ENCODE results near the gene SMS. TPM values are rescaled to one million over a fixed set of nuclear protein-coding genes. Genes with fewer than 3 reads are reported as not detected.

SMS gene
- total and polyA plus RNA-seq, 2 of the 4 experiments (the other 2 are of a cell fraction): 176 to 230 TPM

GRCh38 chrX:21974011-21974385 lies 33.5 kb downstream of the SMS start:
- Histone ChIP-seq H3K4me2 (ENCODE audit: low read depth, low read length) (no peak overlapping the region), H2AK5ac (ENCODE audit: low read depth, low read length) (no peak overlapping the region), H3K14ac (replicated peaks; ENCODE audit: low read depth, low read length) (no peak overlapping the region), H2BK5ac (ENCODE audit: low read depth, low read length, poor library complexity, severe bottlenecking) (peak overlapping the region; percentile 53), H3K4me1 (ENCODE audit: control insufficient read depth, insufficient read depth, low read length) (peaks cover 5% of the 10 kb centered on the region; the same call in 1 of the 2 replicates), H3K79me1 (ENCODE audit: low read depth in 1 of 2, low read length in 2 of 2) (peaks cover 0 to 24% of the 10 kb centered on the region in 2 experiments; a peak in 3 of 4 replicates), H4K91ac (ENCODE audit: insufficient read depth, low read depth, low read length) (no peak overlapping the region), H4K5ac (ENCODE audit: low read depth, low read length) (0 out of 2 replicates have a peak overlapping the region, but pooled peaks have one; percentile 12), H3K4me3 (ENCODE audit: insufficient read depth, low read depth, low read length) (no peak overlapping the region), H3K56ac (ENCODE audit: extremely low read depth, insufficient read depth, low read length) (no peak overlapping the region), H3K9ac (ENCODE audit: low read depth, low read length) (no peak overlapping the region), H3K27me3 (ENCODE audit: control insufficient read depth, insufficient read depth, low read length) (no peaks in the 10 kb centered on the region), H4K8ac (ENCODE audit: low read depth in 2 of 2, low read length in 2 of 2) (no peak overlapping the region), H2AFZ (replicated peaks; ENCODE audit: low read length, poor library complexity) (no peak overlapping the region), H2BK15ac (ENCODE audit: low read depth, low read length) (no peak overlapping the region), H3K27ac (ENCODE audit: insufficient read depth, low read length) (peak overlapping the region; percentile 9; the same call in 1 of the 2 replicates), H3K36me3 (ENCODE audit: control insufficient read depth, insufficient read depth, low read length) (peaks cover 35% of the 10 kb centered on the region), H3K9me3 (ENCODE audit: control insufficient read depth, insufficient read depth, low read length) (no peaks in the 10 kb centered on the region), H2AK9ac (replicated peaks; ENCODE audit: low read depth, low read length, poor library complexity) (no peak overlapping the region), H4K20me1 (ENCODE audit: insufficient read depth, low read length) (peaks cover 25% of the 10 kb centered on the region), H3K23ac (ENCODE audit: low read depth, low read length) (no peak overlapping the region), H3K18ac (ENCODE audit: low read depth, low read length) (no peak overlapping the region), H3K9me1 (ENCODE audit: insufficient read depth, low read length) (no peaks in the 10 kb centered on the region), H3K4ac (ENCODE audit: low read depth, low read length) (no peak overlapping the region), H2BK20ac (ENCODE audit: low read depth, low read length) (no peak overlapping the region), H2BK120ac (ENCODE audit: low read depth, low read length) (no peak overlapping the region)
- CTCF ChIA-PET: interaction anchor here (1.8 kb wide), 1 partner anchor 11 kb away, joined by 5 read pairs; no protein-coding TSS in a partner anchor
- BruUV-seq (replicated peaks): no TSS peak
- TF ChIP-seq RCOR1 (IDR thresholded peaks at IDR 0.05; ENCODE audit: insufficient replicate concordance, low read length): no peak
- WGBS, 2 experiments (ENCODE audit: extremely low coverage in 2 of 2, insufficient read length in 1 of 2): no CpG with 5 or more reads among the region's 2 CpGs
- ATAC-seq (ENCODE audit: low read depth): no peak
- in situ Hi-C loops (cut with MboI; ENCODE audit: low sequenced_read_pairs): loop anchor here (5.0 to 10.0 kb wide), 2 partner anchors 132 to 1449 kb away; no protein-coding TSS in a partner anchor
- POLR2A ChIA-PET (ENCODE audit: unreplicated experiment): no interaction called here
- intact Hi-C loops (cut with micrococcal nuclease): loop anchor here (10.0 kb wide), 1 partner anchor 229 kb away; no protein-coding TSS in a partner anchor
- dilution Hi-C loops (cut with HindIII; ENCODE audit: low sequenced_read_pairs, unreplicated experiment): no loop called here
- DNase-seq: no peak
